ENCODE measurements around the gene ZDHHC14.
"Not testable (repeated sequence)": the region's sequence is repeated elsewhere in the genome, so short reads cannot be mapped to it uniquely, and the experiment has no call there.

Gene ZDHHC14

GRCh38 chr6:157688275-157688959, 307.4 kb downstream of the ZDHHC14 start:
- no peak for DNase-seq (ENCODE audit: low read depth)
- no peak for TF ChIP-seq CTCF (conservative IDR thresholded peaks at IDR 0.05; ENCODE audit: low read depth, low read length)

GRCh38 chr6:157688960-157689599, 308.1 kb downstream of the ZDHHC14 start:
- no peak overlapping the region for H3K4me3 ChIP-seq (ENCODE audit: low read length)
- TF ChIP-seq CTCF (conservative IDR thresholded peaks at IDR 0.05; ENCODE audit: low read depth, low read length) = no peak
- no peak for DNase-seq (ENCODE audit: low read depth)

More at GRCh38 chr6:157688275-157688959, 307.4 kb downstream of the ZDHHC14 start:
- no peak overlapping the region for H3K4me3 ChIP-seq (ENCODE audit: low read length)

- no peak for DNase-seq (ENCODE audit: low read depth)
- H3K4me3 ChIP-seq (ENCODE audit: low read length) = no peak overlapping the region
- TF ChIP-seq CTCF (conservative IDR thresholded peaks at IDR 0.05; ENCODE audit: low read depth, low read length) = no peak
Measured at GRCh38 chr6:157689875-157690274, 308.9 kb downstream of the ZDHHC14 start.

GRCh38 chr6:157690441-157691210, 309.6 kb downstream of the ZDHHC14 start:
- no peak for TF ChIP-seq CTCF (conservative IDR thresholded peaks at IDR 0.05; ENCODE audit: low read depth, low read length)
- no peak for DNase-seq (ENCODE audit: low read depth)
- no peak overlapping the region for H3K4me3 ChIP-seq (ENCODE audit: low read length)

DNA sequence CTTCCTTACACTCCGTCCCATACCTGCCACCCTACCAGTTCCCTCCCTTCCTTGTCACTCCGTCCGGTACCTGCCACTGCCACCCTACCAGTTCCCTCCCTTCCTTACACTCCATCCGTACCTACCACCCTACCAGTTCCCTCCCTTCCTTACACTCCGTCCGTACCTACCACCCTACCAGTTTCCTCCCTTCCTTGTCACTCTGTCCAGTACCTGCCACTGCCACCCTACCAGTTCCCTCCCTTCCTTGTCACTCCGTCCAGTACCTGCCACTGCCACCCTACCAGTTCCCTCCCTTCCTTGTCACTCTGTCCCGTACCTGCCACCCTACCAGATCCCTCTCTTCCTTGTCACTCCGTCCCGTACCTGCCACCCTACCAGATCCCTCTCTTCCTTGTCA, 310.6 kb downstream of the ZDHHC14 start:
- H3K4me3 ChIP-seq (ENCODE audit: low read length); DNase-seq (ENCODE audit: low read depth): not testable (repeated sequence)

DNA sequence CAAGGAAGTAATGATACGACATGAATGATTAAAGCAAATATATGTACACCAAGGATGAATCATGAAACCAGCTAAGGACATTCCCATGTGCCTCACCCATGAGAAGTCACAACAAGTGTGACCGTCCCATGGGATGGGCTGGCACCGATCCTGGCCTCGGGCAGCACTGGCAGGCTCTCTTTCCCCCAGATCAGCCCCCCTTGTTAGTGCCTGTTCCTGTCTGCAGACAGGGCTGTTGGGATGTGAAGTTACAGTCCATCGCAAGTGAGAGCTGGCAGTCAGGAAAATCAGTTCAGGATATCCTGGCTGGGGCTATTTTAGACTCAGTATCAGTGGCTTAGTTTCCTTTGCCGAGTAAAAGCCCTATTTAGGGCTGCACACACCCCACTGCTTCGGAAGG, 312.9 kb downstream of the ZDHHC14 start:
- no peak for DNase-seq (ENCODE audit: low read depth)
- TF ChIP-seq CTCF (conservative IDR thresholded peaks at IDR 0.05; ENCODE audit: low read depth, low read length) = no peak
- no peak overlapping the region for H3K4me3 ChIP-seq (ENCODE audit: low read length)

DNA sequence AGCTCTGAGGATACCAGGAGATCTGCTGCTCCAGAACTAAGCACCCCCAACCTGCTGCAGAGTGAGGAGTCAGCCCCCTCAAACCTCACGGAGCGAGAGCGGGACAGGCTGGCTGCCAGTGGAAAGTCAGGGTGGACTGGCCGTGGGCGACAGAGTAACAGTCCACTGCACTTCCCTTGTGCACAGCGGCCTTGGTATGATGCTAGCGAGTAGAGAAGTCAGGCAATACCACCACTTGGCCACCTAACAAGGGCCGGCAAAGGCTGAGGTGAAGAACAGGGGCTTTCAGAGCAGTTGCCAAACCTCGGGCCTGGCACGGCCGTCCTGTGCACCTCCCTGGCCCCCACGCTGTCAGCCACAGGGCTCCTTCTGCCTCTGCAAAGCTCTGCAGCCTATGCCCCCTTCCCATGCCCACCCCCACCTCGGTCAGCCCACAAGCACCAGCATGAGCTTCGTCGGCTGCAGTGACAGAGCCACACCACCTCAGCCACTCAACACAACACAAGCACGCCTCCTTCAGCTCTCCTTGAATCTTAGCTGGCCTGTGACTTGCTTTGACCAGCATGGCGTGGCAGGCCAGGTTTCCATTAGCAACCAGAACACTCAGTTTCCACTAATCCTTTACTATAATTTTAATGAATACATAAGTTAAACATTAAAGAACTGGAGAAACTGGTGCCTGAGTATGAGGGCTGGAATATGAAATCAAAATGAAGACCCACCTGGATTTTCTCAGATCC, 314.5 kb downstream of the ZDHHC14 start:
- DNase-seq (ENCODE audit: low read depth) = no peak
- no peak for TF ChIP-seq CTCF (conservative IDR thresholded peaks at IDR 0.05; ENCODE audit: low read depth, low read length)
- no peak overlapping the region for H3K4me3 ChIP-seq (ENCODE audit: low read length)

Measured in retinal pigment epithelial cell (primary cell).